ENCODE results near the gene ITIH1.

DNA sequence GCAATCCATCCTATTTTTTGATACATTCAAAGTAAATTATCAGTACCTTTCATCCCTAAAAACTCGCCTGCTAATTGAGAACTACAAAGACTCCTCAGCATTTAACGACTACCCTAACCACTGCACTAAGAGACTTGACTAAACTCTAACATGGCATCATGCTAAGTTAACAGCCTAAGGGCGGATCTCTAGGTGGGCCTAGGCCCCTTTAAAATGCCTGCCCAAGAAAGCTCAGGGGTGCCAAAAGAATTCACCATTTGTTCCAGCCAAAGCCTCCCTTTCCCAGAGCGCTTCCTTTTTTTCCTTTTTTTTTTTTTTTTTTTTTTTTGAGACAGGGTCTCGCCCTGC, 6.1 kb upstream of the ITIH1 start:
- TF ChIP-seq, protein P1, sequence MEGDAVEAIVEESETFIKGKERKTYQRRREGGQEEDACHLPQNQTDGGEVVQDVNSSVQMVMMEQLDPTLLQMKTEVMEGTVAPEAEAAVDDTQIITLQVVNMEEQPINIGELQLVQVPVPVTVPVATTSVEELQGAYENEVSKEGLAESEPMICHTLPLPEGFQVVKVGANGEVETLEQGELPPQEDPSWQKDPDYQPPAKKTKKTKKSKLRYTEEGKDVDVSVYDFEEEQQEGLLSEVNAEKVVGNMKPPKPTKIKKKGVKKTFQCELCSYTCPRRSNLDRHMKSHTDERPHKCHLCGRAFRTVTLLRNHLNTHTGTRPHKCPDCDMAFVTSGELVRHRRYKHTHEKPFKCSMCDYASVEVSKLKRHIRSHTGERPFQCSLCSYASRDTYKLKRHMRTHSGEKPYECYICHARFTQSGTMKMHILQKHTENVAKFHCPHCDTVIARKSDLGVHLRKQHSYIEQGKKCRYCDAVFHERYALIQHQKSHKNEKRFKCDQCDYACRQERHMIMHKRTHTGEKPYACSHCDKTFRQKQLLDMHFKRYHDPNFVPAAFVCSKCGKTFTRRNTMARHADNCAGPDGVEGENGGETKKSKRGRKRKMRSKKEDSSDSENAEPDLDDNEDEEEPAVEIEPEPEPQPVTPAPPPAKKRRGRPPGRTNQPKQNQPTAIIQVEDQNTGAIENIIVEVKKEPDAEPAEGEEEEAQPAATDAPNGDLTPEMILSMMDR (conservative IDR thresholded peaks at IDR 0.05; ENCODE audit: low read depth, low read length) = no peak
- no peak for TF ChIP-seq EZH2 (IDR thresholded peaks at IDR 0.05; ENCODE audit: low read length, unreplicated experiment)

All from PC-3 (cell line).